Endothelial cell (in vitro differentiated cells): ENCODE measurements around the gene UBA3. TPM values are rescaled to one million over a fixed set of nuclear protein-coding genes. Genes with fewer than 3 reads are reported as not detected.

Experiments used
- DNase-seq: peaks from one replicate; pipeline ENCODE4 v3.0.0; 2021; ENCODE audit warnings: low spot score
- H3K27ac Mint-ChIP-seq: one replicate; pipeline ENCODE4 v1.8.0; 2021; ENCODE audit warnings: mixed read lengths, inconsistent platforms; ENCODE audit not compliant: unreplicated experiment
- H3K27me3 Mint-ChIP-seq: one replicate; pipeline ENCODE4 v1.8.0; 2021; ENCODE audit warnings: mild to moderate bottlenecking, moderate library complexity, mixed read lengths, inconsistent platforms; ENCODE audit not compliant: unreplicated experiment
- H3K36me3 Mint-ChIP-seq: one replicate; pipeline ENCODE4 v1.8.0; 2021; ENCODE audit warnings: mild to moderate bottlenecking, low read depth, mixed read lengths, inconsistent platforms; ENCODE audit not compliant: unreplicated experiment
- H3K4me1 Mint-ChIP-seq: one replicate; pipeline ENCODE4 v1.8.0; 2021; ENCODE audit warnings: mild to moderate bottlenecking, mixed read lengths, inconsistent platforms; ENCODE audit not compliant: unreplicated experiment
- H3K4me3 Mint-ChIP-seq: one replicate; pipeline ENCODE4 v1.8.0; 2021; ENCODE audit warnings: mild to moderate bottlenecking, mixed read lengths, inconsistent platforms; ENCODE audit not compliant: unreplicated experiment
- H3K9me3 Mint-ChIP-seq: one replicate; pipeline ENCODE4 v1.8.0; 2021; ENCODE audit warnings: mixed read lengths, inconsistent platforms; ENCODE audit not compliant: unreplicated experiment
- CTCF ChIP-seq: fragments of 200-600 bp; sonication (generic); IDR thresholded peaks from one replicate; pipeline ENCODE4 v1.5.0; 2021; ENCODE audit warnings: antibody characterized with exemption; ENCODE audit not compliant: unreplicated experiment
- total RNA-seq: library from RNA; stranded (reverse); fragmentation: NEBNext Ultra II Directional; extraction: Animal tissue kit (Norgen Biotek cat#: 25700); gene quantifications from one replicate; pipeline ENCODE4 v1.2.1, GENCODE V29; 2021; ENCODE audit not compliant: unreplicated experiment

UBA3 gene
- total RNA-seq, 1 donor from 2014 or later: 58.9 TPM

DNA sequence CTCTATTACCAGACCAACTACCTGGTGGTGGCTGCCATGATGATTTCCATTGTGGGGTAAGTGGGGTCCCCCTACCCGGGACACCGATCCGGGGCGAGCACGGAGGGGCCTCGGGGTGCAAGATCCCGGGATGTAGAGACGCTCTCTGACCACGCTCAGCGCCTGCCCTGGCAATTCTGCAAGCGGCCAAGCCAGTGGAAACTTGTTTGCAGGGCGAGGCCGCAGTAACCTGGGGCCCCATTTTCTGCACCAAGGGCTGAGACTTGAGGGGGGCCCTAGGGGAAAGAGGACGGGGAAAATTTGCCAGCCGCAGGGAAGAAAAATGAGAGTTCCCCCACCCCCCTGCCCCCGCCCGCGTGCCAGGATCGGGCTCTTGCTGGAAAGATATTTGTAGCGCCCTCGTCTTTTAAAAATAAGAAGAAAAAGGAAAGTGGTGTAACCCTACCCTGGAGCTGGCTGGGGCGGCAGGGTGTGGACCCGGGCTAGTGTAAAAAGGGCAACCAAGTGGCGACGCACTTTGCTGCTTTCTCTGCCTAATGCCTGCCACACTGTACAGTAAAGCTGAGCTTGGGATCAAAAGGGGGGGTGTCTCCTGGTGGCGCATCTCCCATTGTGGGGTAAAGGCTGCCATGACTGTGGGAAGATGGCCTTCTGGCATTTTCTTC, 5.1 kb upstream of the UBA3 start:
- H3K27ac Mint-ChIP-seq: peak overlapping the region; percentile 74
- DNase-seq: no peak
- peaks cover 48% of the 10 kb centered on the region for H3K4me1 Mint-ChIP-seq
- H3K4me3 Mint-ChIP-seq: peak overlapping the region; percentile 96
- no peaks in the 10 kb centered on the region for H3K9me3 Mint-ChIP-seq
- H3K36me3 Mint-ChIP-seq: peaks cover 2% of the 10 kb centered on the region
- no peak for TF ChIP-seq CTCF
- peaks cover 9% of the 10 kb centered on the region for H3K27me3 Mint-ChIP-seq

DNA sequence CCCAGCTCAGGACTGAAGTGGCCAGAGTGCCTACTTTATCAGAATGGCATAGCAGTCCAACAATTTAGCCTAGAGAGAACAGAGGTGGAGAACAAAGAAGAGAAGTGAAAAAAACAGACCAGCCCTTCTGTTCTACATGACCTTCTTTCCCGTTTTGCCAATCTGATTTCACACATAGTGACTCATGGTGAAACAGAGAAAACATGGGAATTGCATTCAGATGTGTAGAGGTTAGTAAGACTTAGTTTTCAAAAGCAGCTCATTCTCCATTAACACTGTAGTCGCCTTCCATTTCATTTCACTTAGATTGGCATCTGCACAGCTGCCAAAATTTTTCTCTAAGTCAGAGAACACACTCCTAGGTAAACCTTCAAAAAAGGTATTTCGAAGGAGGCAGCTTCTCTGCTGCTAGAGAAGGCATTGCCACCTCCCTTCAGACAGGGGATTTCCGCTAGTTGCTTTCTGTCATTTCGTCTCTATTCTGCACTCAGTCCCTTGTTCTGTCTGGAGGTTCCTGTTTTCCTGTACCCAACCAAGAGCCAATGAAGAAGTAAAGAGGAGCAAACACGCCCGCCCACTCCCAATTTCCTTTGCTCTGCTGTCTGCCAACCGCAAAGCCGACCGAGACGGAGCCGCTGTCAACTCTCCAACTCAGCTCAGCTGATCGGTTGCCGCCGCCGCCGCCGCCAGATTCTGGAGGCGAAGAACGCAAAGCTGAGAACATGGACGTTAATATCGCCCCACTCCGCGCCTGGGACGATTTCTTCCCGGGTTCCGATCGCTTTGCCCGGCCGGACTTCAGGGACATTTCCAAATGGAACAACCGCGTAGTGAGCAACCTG, 4.4 kb upstream of the UBA3 start, which contains the start of gene ARL6IP5:
Gene ARL6IP5, plus strand, starts transcription at position 612 of the 842 bp plus-strand sequence. Its CDS starts 111 bp downstream, at position 723.
- Mint-ChIP-seq H3K4me1 (peaks cover 42% of the 10 kb centered on the region), H3K27ac (peak within 1 kb of the TSS; percentile 98), H3K27me3 (peaks cover 9% of the 10 kb centered on the region), H3K36me3 (peaks cover 3% of the 10 kb centered on the region), H3K9me3 (no peaks in the 10 kb centered on the region), H3K4me3 (peak within 1 kb of the TSS; percentile 96)
- peak; percentile 86 for DNase-seq
- TF ChIP-seq CTCF: no peak

DNA sequence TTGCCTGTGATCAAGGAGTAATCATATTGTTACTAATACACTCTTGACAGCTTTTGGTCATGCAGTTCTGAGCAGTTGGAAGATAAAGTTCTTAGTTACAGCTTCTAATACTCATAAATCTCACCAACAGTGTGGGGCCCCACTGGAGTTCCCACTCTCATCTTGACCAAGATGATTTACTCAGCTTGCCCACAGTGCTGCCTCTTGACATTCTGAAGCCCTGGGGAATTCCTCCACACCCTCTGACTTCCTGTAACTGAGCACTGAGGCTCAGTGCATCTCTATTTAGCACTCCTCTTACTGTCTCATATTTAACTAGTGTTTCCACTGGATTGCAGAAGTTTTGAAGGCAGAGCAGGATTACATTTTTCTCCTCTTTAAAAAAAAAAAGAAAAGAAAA, 2.6 kb upstream of the UBA3 start:
- no peaks in the 10 kb centered on the region for H3K9me3 Mint-ChIP-seq
- peak overlapping the region; percentile 45 for H3K27ac Mint-ChIP-seq
- no peak for DNase-seq
- TF ChIP-seq CTCF: no peak
- peaks cover 8% of the 10 kb centered on the region for H3K36me3 Mint-ChIP-seq
- H3K27me3 Mint-ChIP-seq: peaks cover 9% of the 10 kb centered on the region
- H3K4me1 Mint-ChIP-seq: peaks cover 48% of the 10 kb centered on the region
- no peak overlapping the region for H3K4me3 Mint-ChIP-seq

GRCh38 chr3:69082361-69082760, 2.2 kb upstream of the UBA3 start:
- no peak for TF ChIP-seq CTCF
- Mint-ChIP-seq H3K27ac (peak overlapping the region; percentile 45), H3K27me3 (peaks cover 9% of the 10 kb centered on the region), H3K9me3 (no peaks in the 10 kb centered on the region), H3K4me3 (no peak overlapping the region), H3K36me3 (peaks cover 8% of the 10 kb centered on the region), H3K4me1 (peaks cover 48% of the 10 kb centered on the region)
- no peak for DNase-seq
